ENCODE measurements around the gene CCKAR.

The CCKAR gene

DNA sequence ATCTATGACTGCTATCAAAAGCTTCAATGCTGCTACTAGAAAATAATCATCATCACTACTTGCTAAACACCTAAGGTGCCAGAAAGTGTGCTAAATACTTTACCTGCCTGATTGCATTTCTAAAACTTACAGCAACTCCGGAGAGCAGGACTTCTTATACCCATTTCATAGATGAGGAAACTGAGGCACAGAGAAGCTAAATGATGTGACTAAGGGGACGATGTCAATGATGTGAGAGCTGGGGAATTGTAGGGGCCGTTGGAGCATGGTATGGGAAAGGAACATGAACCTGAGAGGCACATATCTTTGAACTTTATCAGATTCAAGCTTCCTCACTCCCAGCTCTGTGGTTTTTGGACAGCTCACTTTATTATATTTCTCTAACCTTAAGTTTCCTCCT is 38.7 kb downstream of the CCKAR start:
- H3K27ac ChIP-seq (ENCODE audit: low read depth, low read length, poor library complexity, severe bottlenecking) = no peak overlapping the region
- no peak overlapping the region for H2AFZ ChIP-seq (ENCODE audit: low read length)
- no peaks in the 10 kb centered on the region for H3K9me2 ChIP-seq (ENCODE audit: low read depth, low read length)
- no peaks in the 10 kb centered on the region for H3K9me3 ChIP-seq (ENCODE audit: low read length)
- H3K4me1 ChIP-seq (ENCODE audit: insufficient read depth, low read length, severe bottlenecking) = no peaks in the 10 kb centered on the region
- no peak overlapping the region for H3K4me2 ChIP-seq (ENCODE audit: low read length)
- no peaks in the 10 kb centered on the region for H3F3A ChIP-seq (ENCODE audit: insufficient read depth, low read length)
- TF ChIP-seq EZH2 (IDR thresholded peaks at IDR 0.05; ENCODE audit: borderline replicate concordance, low read length) = no peak
- TF ChIP-seq, protein P1, sequence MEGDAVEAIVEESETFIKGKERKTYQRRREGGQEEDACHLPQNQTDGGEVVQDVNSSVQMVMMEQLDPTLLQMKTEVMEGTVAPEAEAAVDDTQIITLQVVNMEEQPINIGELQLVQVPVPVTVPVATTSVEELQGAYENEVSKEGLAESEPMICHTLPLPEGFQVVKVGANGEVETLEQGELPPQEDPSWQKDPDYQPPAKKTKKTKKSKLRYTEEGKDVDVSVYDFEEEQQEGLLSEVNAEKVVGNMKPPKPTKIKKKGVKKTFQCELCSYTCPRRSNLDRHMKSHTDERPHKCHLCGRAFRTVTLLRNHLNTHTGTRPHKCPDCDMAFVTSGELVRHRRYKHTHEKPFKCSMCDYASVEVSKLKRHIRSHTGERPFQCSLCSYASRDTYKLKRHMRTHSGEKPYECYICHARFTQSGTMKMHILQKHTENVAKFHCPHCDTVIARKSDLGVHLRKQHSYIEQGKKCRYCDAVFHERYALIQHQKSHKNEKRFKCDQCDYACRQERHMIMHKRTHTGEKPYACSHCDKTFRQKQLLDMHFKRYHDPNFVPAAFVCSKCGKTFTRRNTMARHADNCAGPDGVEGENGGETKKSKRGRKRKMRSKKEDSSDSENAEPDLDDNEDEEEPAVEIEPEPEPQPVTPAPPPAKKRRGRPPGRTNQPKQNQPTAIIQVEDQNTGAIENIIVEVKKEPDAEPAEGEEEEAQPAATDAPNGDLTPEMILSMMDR (IDR thresholded peaks at IDR 0.05; ENCODE audit: low read length) = no peak
- no peak overlapping the region for H3K9ac ChIP-seq (ENCODE audit: low read length)
- H3K79me2 ChIP-seq (ENCODE audit: insufficient read depth, low read length) = no peaks in the 10 kb centered on the region
- no peaks in the 10 kb centered on the region for H4K20me1 ChIP-seq (ENCODE audit: insufficient read depth, low read length)
- no peaks in the 10 kb centered on the region for H3K36me3 ChIP-seq (ENCODE audit: insufficient read depth, low read length)
- H3K27me3 ChIP-seq (ENCODE audit: insufficient read depth, low read length) = no peaks in the 10 kb centered on the region
- H3K4me3 ChIP-seq (ENCODE audit: low read depth, low read length, poor library complexity, severe bottlenecking) = no peak overlapping the region

DNA sequence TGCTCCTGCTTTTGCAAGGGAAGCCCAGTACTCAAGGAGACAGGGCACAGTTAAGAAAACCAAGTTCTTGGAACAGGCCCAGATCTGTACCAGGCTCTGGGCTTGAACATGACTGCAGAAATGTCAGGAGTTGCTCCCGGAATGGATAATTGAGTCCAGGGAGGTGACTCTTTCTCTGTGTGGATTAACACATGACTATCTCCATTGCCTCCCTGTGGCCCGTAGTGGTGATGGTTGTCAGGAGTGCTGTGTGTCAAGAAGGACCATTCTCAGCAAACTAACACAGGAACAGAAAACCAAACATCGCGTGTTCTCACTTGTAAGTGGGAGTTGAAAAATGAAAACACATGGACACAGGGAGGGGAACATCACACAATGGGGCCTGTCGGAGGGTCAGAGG is 39.9 kb downstream of the CCKAR start:
- H2AFZ ChIP-seq (ENCODE audit: low read length) = no peak overlapping the region
- H4K20me1 ChIP-seq (ENCODE audit: insufficient read depth, low read length) = no peaks in the 10 kb centered on the region
- H3K27me3 ChIP-seq (ENCODE audit: insufficient read depth, low read length) = no peaks in the 10 kb centered on the region
- TF ChIP-seq EZH2 (IDR thresholded peaks at IDR 0.05; ENCODE audit: borderline replicate concordance, low read length) = no peak
- TF ChIP-seq, protein P1 (IDR thresholded peaks at IDR 0.05; ENCODE audit: low read length) = no peak
- no peak overlapping the region for H3K9ac ChIP-seq (ENCODE audit: low read length)
- H3K9me3 ChIP-seq (ENCODE audit: low read length) = no peaks in the 10 kb centered on the region
- no peaks in the 10 kb centered on the region for H3K9me2 ChIP-seq (ENCODE audit: low read depth, low read length)
- H3K79me2 ChIP-seq (ENCODE audit: insufficient read depth, low read length) = no peaks in the 10 kb centered on the region
- H3K4me3 ChIP-seq (ENCODE audit: low read depth, low read length, poor library complexity, severe bottlenecking) = no peak overlapping the region
- H3K4me2 ChIP-seq (ENCODE audit: low read length) = no peak overlapping the region
- no peak overlapping the region for H3K27ac ChIP-seq (ENCODE audit: low read depth, low read length, poor library complexity, severe bottlenecking)
- no peaks in the 10 kb centered on the region for H3K36me3 ChIP-seq (ENCODE audit: insufficient read depth, low read length)
- no peaks in the 10 kb centered on the region for H3K4me1 ChIP-seq (ENCODE audit: insufficient read depth, low read length, severe bottlenecking)
- no peaks in the 10 kb centered on the region for H3F3A ChIP-seq (ENCODE audit: insufficient read depth, low read length)

DNA sequence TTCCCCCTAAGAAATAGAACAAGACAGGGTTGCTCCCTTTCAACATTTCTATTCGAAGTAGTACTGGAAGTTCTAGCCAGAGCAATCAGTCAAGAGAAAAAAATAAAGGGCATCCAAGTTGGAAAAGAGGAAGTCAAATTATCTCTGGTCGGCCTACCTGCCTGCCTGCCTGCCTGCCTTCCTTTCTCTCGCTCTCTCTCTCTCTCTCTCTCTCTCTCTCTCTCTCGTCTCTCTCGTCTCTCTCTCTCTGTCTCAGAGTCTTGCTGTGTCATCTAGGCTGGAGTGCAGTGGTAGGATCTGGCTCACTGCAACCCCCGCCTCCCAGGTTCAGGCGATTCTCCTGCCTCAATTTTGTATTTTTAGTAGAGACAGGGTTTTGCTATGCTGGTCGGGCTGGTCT is 42.9 kb downstream of the CCKAR start:
- Histone ChIP-seq H3K4me1 (ENCODE audit: insufficient read depth, low read length, severe bottlenecking) (no peaks in the 10 kb centered on the region), H3K9me3 (ENCODE audit: low read length) (no peaks in the 10 kb centered on the region), H3K27ac (ENCODE audit: low read depth, low read length, poor library complexity, severe bottlenecking) (no peak overlapping the region), H3K9me2 (ENCODE audit: low read depth, low read length) (no peaks in the 10 kb centered on the region), H3K27me3 (ENCODE audit: insufficient read depth, low read length) (no peaks in the 10 kb centered on the region), H2AFZ (ENCODE audit: low read length) (no peak overlapping the region), H3K9ac (ENCODE audit: low read length) (no peak overlapping the region), H3K36me3 (ENCODE audit: insufficient read depth, low read length) (no peaks in the 10 kb centered on the region), H3K79me2 (ENCODE audit: insufficient read depth, low read length) (no peaks in the 10 kb centered on the region), H3K4me3 (ENCODE audit: low read depth, low read length, poor library complexity, severe bottlenecking) (no peak overlapping the region), H4K20me1 (ENCODE audit: insufficient read depth, low read length) (no peaks in the 10 kb centered on the region), H3K4me2 (ENCODE audit: low read length) (no peak overlapping the region), H3F3A (ENCODE audit: insufficient read depth, low read length) (no peaks in the 10 kb centered on the region)
- no peak for TF ChIP-seq EZH2 (IDR thresholded peaks at IDR 0.05; ENCODE audit: borderline replicate concordance, low read length)
- TF ChIP-seq, protein P1 (IDR thresholded peaks at IDR 0.05; ENCODE audit: low read length) = no peak

All from OCI-LY1 (cell line).